ENCODE measurements around the gene EIF3L. TPM values are rescaled to one million over a fixed set of nuclear protein-coding genes. Genes with fewer than 3 reads are reported as not detected.

Gene EIF3L
- total RNA-seq, 1 experiment from 2014 or later: 582 TPM

DNA sequence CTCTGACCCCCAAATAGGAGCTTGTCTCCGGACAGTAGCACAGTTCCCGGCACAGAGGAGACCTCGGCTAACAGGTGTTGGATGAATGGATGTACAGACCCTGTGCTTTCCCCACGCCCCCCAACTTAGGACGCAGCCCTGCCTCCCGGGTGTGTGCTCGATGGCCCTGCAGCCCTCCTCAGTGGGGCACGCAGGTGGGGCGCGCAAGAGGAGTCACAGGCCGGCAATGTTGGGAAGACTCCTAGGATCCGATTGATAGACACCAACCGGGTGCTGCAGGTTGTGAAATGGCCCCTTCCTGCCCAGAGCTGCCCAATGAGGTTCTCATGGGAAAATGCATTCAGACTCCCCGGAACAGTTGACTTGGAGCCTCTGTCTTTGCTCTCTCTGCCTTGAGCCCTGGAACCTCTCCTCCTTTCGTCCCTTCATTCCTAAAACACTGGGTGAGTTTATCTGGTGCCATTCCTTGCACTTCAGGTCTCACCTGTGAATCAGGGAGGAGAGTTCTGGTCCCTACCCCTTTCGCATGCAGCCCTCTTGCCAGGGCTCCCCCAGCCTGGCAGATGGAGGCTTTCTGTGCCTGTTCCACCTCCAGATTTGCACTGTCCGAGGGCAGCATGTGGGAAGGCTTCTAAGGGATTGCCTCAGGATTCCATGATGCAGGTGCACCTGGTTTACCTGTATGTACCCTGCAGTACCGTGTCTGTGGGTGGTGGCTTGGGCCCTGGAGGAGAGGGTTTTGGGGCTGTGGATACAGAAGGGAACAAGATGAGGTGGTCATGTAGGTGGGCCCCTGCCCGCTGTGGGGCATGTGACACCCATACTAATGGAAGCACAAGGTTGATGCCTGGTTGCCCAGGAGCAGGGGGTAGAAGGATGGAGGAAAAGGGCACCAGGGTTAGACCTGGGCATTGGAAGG lies 58.1 kb downstream of the EIF3L start:
- peaks cover 56% of the 10 kb centered on the region for H4K20me1 ChIP-seq (ENCODE audit: insufficient read depth)
- no peaks in the 10 kb centered on the region for H3K27me3 ChIP-seq (ENCODE audit: insufficient read depth, low read depth)
- H3K27ac ChIP-seq: peak overlapping the region; percentile 40
- BruUV-seq (replicated peaks): TSS peak; percentile 47
- peaks cover 41% of the 10 kb centered on the region for H3K4me1 ChIP-seq (replicated peaks; ENCODE audit: insufficient read depth)
- H3F3A ChIP-seq (ENCODE audit: insufficient read depth, low read depth): peaks cover 43% of the 10 kb centered on the region
- no peaks in the 10 kb centered on the region for H3K9me3 ChIP-seq (ENCODE audit: insufficient read depth, low read depth)
- POLR2A ChIA-PET (ENCODE audit: unreplicated experiment): interaction anchor here (0.5 to 2.8 kb wide), 3 partner anchors 11 to 53 kb away, joined by 5 to 75 read pairs (median 6); no protein-coding TSS in a partner anchor
- peaks cover 50% of the 10 kb centered on the region for H3K79me2 ChIP-seq (ENCODE audit: low read depth)
- peak in 1 of 2 experiments; percentile 56 for DNase-seq
- peak overlapping the region; percentile 81 for H3K4me3 ChIP-seq
- CTCF ChIA-PET: interaction anchor here (0.6 to 2.5 kb wide), 3 partner anchors 20 to 637 kb away, joined by 3 to 40 read pairs (median 3); no protein-coding TSS in a partner anchor
- intact Hi-C loops (cut with micrococcal nuclease; ENCODE audit: unreplicated experiment): loop anchor here (2.0 kb wide), 1 partner anchor 28 kb away; no protein-coding TSS in a partner anchor
- H3K36me3 ChIP-seq (ENCODE audit: low read depth): peaks cover 13% of the 10 kb centered on the region
- H3K4me2 ChIP-seq: peak overlapping the region; percentile 96
- peak overlapping the region; percentile 31; the same call in 1 of the 2 replicates for H2AFZ ChIP-seq
- H3K9me2 ChIP-seq (ENCODE audit: insufficient read depth): no peaks in the 10 kb centered on the region
- no peak for TF ChIP-seq EZH2 (IDR thresholded peaks at IDR 0.05; ENCODE audit: low read depth)
- TF ChIP-seq, protein P1, sequence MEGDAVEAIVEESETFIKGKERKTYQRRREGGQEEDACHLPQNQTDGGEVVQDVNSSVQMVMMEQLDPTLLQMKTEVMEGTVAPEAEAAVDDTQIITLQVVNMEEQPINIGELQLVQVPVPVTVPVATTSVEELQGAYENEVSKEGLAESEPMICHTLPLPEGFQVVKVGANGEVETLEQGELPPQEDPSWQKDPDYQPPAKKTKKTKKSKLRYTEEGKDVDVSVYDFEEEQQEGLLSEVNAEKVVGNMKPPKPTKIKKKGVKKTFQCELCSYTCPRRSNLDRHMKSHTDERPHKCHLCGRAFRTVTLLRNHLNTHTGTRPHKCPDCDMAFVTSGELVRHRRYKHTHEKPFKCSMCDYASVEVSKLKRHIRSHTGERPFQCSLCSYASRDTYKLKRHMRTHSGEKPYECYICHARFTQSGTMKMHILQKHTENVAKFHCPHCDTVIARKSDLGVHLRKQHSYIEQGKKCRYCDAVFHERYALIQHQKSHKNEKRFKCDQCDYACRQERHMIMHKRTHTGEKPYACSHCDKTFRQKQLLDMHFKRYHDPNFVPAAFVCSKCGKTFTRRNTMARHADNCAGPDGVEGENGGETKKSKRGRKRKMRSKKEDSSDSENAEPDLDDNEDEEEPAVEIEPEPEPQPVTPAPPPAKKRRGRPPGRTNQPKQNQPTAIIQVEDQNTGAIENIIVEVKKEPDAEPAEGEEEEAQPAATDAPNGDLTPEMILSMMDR (conservative IDR thresholded peaks at IDR 0.05): no peak

DNA sequence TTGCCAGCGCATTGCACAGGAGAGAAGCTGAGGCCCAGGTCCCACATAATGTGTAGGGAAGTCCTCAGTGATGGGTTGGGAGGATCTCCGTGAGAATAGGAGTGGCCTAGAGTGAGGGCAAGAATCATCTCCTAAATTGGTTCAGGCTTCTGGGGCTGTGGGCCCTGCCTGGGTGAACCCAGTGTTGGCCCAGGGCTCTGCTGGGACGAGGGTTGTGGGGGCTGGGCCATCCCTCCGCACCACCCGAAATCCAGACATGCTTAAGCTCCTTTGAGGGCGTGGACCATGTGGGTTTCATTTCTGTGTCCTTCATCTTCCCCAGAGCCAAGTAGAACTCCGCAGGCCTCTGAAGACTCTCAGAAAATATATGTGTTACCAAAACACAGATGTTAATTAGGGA lies 60.5 kb downstream of the EIF3L start:
- Histone ChIP-seq H3K79me2 (ENCODE audit: low read depth) (peaks cover 50% of the 10 kb centered on the region), H3K4me2 (no peak overlapping the region), H3K9me3 (ENCODE audit: insufficient read depth, low read depth) (no peaks in the 10 kb centered on the region), H3K27me3 (ENCODE audit: insufficient read depth, low read depth) (no peaks in the 10 kb centered on the region), H3F3A (ENCODE audit: insufficient read depth, low read depth) (peaks cover 30% of the 10 kb centered on the region), H3K27ac (no peak overlapping the region), H3K9me2 (ENCODE audit: insufficient read depth) (no peaks in the 10 kb centered on the region), H3K36me3 (ENCODE audit: low read depth) (peaks cover 21% of the 10 kb centered on the region), H3K4me1 (replicated peaks; ENCODE audit: insufficient read depth) (peaks cover 24% of the 10 kb centered on the region), H4K20me1 (ENCODE audit: insufficient read depth) (peaks cover 66% of the 10 kb centered on the region), H2AFZ (no peak overlapping the region), H3K4me3 (no peak overlapping the region)
- no peak for DNase-seq
- ChIA-PET POLR2A (ENCODE audit: unreplicated experiment) (no interaction called here), CTCF (interaction anchor here (0.6 kb wide), 1 partner anchor 28 kb away, joined by 19 read pairs; no protein-coding TSS in a partner anchor)
- BruUV-seq (replicated peaks): no TSS peak
- intact Hi-C loops (cut with micrococcal nuclease; ENCODE audit: unreplicated experiment): no loop called here
- no peak for TF ChIP-seq EZH2 (IDR thresholded peaks at IDR 0.05; ENCODE audit: low read depth)
- TF ChIP-seq, protein P1 (conservative IDR thresholded peaks at IDR 0.05): no peak

DNA sequence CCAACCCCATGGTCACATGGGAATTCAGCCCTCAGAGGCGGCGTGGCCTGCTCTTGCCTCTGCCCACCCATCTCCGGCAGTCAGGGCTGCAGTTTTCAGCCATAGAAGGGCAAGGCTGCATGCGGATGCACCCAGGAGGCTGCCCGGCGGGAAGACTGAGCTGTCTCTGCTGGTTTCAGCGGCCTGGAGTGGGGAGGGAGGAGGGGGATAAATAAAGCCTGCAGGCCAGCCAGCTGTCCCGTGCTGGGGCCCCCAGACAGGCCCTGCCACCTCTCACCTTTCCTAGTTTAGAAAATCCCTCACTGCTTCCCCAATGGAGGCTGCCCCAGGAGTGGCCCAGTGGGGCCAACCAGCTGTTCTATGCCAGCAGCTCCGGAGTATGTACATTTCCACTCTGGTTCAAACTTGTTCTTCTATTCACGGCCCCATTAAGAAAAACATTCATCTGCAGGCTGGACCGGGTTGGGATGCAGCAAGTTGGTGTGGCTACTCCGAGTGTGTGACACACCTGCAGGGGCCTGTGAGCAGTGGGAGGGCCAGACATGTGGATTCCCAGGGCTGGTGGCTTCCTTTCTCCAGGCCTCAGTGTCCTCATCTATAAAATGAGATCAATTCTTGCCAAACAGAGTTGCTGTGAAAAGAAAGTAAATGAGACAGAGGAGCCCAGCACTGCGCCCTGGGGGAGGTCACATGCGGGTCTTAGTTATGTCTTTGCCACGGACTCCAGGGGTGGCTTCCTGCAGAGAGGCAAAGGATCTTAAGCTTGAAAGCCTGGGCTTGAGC lies 61.9 kb downstream of the EIF3L start:
- Histone ChIP-seq H2AFZ (no peak overlapping the region), H3K27ac (no peak overlapping the region), H3K9me2 (ENCODE audit: insufficient read depth) (no peaks in the 10 kb centered on the region), H3K27me3 (ENCODE audit: insufficient read depth, low read depth) (no peaks in the 10 kb centered on the region), H3K9me3 (ENCODE audit: insufficient read depth, low read depth) (no peaks in the 10 kb centered on the region), H3K4me3 (no peak overlapping the region), H4K20me1 (ENCODE audit: insufficient read depth) (peaks cover 66% of the 10 kb centered on the region), H3K79me2 (ENCODE audit: low read depth) (peaks cover 50% of the 10 kb centered on the region), H3F3A (ENCODE audit: insufficient read depth, low read depth) (peaks cover 21% of the 10 kb centered on the region; the same call in 1 of the 2 replicates), H3K36me3 (ENCODE audit: low read depth) (peaks cover 28% of the 10 kb centered on the region), H3K4me1 (replicated peaks; ENCODE audit: insufficient read depth) (peaks cover 15% of the 10 kb centered on the region), H3K4me2 (no peak overlapping the region)
- no TSS peak for BruUV-seq (replicated peaks)
- TF ChIP-seq, protein P1 (conservative IDR thresholded peaks at IDR 0.05): no peak
- intact Hi-C loops (cut with micrococcal nuclease; ENCODE audit: unreplicated experiment): no loop called here
- POLR2A ChIA-PET (ENCODE audit: unreplicated experiment): interaction anchor here (0.6 kb wide), 1 partner anchor 67 kb away, joined by 13 read pairs; the partner anchor contains the start of gene ANKRD54
- CTCF ChIA-PET: no interaction called here
- DNase-seq: no peak

All from PC-9 (cell line).